ENCODE data around the gene XRN2.
"Not testable (repeated sequence)": the region's sequence is repeated elsewhere in the genome, so short reads cannot be mapped to it uniquely, and the experiment has no call there.

The XRN2 gene

GRCh38 chr20:21391972-21392352 is 88.8 kb downstream of the XRN2 start:
- no peak for DNase-seq

GRCh38 chr20:21393166-21393565 is 90.0 kb downstream of the XRN2 start:
- DNase-seq, result no peak

- no peak for DNase-seq
Observed at GRCh38 chr20:21393816-21394519, 90.8 kb downstream of the XRN2 start.

- DNase-seq, result no peak
Observed at GRCh38 chr20:21394551-21394950, 91.4 kb downstream of the XRN2 start.

GRCh38 chr20:21395051-21395665 is 92.0 kb downstream of the XRN2 start:
- no peak for DNase-seq

GRCh38 chr20:21395666-21396598 is 92.8 kb downstream of the XRN2 start:
- DNase-seq, result no peak

- DNase-seq, result no peak
Observed at GRCh38 chr20:21396599-21397340, 93.6 kb downstream of the XRN2 start.

GRCh38 chr20:21397341-21398108 is 94.4 kb downstream of the XRN2 start, which contains the start of gene NKX2-4:
Gene NKX2-4, minus strand, starts transcription at chr20:21397526. Its CDS starts 127 bp downstream, at chr20:21397399.
- no peak for DNase-seq

- DNase-seq, result no peak
Observed at GRCh38 chr20:21398109-21399004, 95.2 kb downstream of the XRN2 start.

GRCh38 chr20:21399005-21399475 is 95.9 kb downstream of the XRN2 start:
- DNase-seq, result no peak

- DNase-seq, result no peak
Observed at GRCh38 chr20:21411725-21412124, 108.6 kb downstream of the XRN2 start.

- DNase-seq, result not testable (repeated sequence)
Observed at GRCh38 chr20:21413996-21414395, 110.9 kb downstream of the XRN2 start.

- DNase-seq, result not testable (repeated sequence)
Observed at GRCh38 chr20:21419147-21419546, 116.0 kb downstream of the XRN2 start.

GRCh38 chr20:21421601-21422236 is 118.6 kb downstream of the XRN2 start:
- no peak for DNase-seq

- not testable (repeated sequence) for DNase-seq
Observed at GRCh38 chr20:21423712-21424111, 120.6 kb downstream of the XRN2 start.

GRCh38 chr20:21424846-21425245 is 121.7 kb downstream of the XRN2 start:
- no peak for DNase-seq

- no peak for DNase-seq
Observed at GRCh38 chr20:21430020-21430419, 126.9 kb downstream of the XRN2 start.

- DNase-seq, result no peak
Observed at GRCh38 chr20:21432911-21433310, 129.8 kb downstream of the XRN2 start.

GRCh38 chr20:21433329-21433890 is 130.3 kb downstream of the XRN2 start:
- no peak for DNase-seq

- DNase-seq, result peak; percentile 8
Observed at GRCh38 chr20:21435576-21435975, 132.4 kb downstream of the XRN2 start.
